ENCODE data around the gene FAIM2. TPM values are rescaled to one million over a fixed set of nuclear protein-coding genes. Genes with fewer than 3 reads are reported as not detected.

FAIM2 gene
- total RNA-seq, 1 experiment from 2014 or later = 0.22 TPM

GRCh38 chr12:49925433-49926204 is 21.9 kb upstream of the FAIM2 start:
- Mint-ChIP-seq H3K27me3 (ENCODE audit: low read depth) (no peaks in the 10 kb centered on the region), H3K4me3 (no peak overlapping the region), H3K4me1 (no peaks in the 10 kb centered on the region), H3K9me3 (no peaks in the 10 kb centered on the region), H3K27ac (no peak overlapping the region), H3K36me3 (no peaks in the 10 kb centered on the region)
- no peak for DNase-seq (ENCODE audit: low spot score)
- ATAC-seq = no peak
- TF ChIP-seq NR2C2 (CRISPR knock-in tag; IDR thresholded peaks at IDR 0.05) = no peak
- TF ChIP-seq SOX15 (CRISPR knock-in tag; IDR thresholded peaks at IDR 0.05) = no peak
- TF ChIP-seq IRF2 (CRISPR knock-in tag; IDR thresholded peaks at IDR 0.05; ENCODE audit: borderline replicate concordance, low read depth) = no peak
- TF ChIP-seq USF1 (CRISPR knock-in tag; IDR thresholded peaks at IDR 0.05) = no peak
- no peak for TF ChIP-seq MLX (CRISPR knock-in tag; IDR thresholded peaks at IDR 0.05)
- TF ChIP-seq ZNF423 (CRISPR knock-in tag; IDR thresholded peaks at IDR 0.05) = no peak
- TF ChIP-seq JAZF1 (CRISPR knock-in tag; IDR thresholded peaks at IDR 0.05) = no peak
- no peak for TF ChIP-seq CREM (CRISPR knock-in tag; IDR thresholded peaks at IDR 0.05)
- TF ChIP-seq ZNF138 (CRISPR knock-in tag; conservative IDR thresholded peaks at IDR 0.05) = no peak
- no peak for TF ChIP-seq RORB (CRISPR knock-in tag; IDR thresholded peaks at IDR 0.05)
- no peak for TF ChIP-seq CDX4 (CRISPR knock-in tag; IDR thresholded peaks at IDR 0.05; ENCODE audit: borderline replicate concordance)
- CTCF ChIA-PET = interaction anchor here (0.8 kb wide), 1 partner anchor 20 kb away, joined by 3 read pairs; no protein-coding TSS in a partner anchor
- POLR2A ChIA-PET = interaction anchor here (0.6 kb wide), 1 partner anchor 104 kb away, joined by 5 read pairs; no protein-coding TSS in a partner anchor

GRCh38 chr12:49924628-49925246 is 21.0 kb upstream of the FAIM2 start:
- POLR2A ChIA-PET = no interaction called here
- CTCF ChIA-PET = interaction anchor here (0.8 to 1.2 kb wide), 2 partner anchors 21 kb away, joined by 3 to 4 read pairs; no protein-coding TSS in a partner anchor
- Mint-ChIP-seq H3K4me3 (no peak overlapping the region), H3K4me1 (no peaks in the 10 kb centered on the region), H3K27me3 (ENCODE audit: low read depth) (no peaks in the 10 kb centered on the region), H3K27ac (no peak overlapping the region), H3K9me3 (no peaks in the 10 kb centered on the region), H3K36me3 (no peaks in the 10 kb centered on the region)
- ATAC-seq = no peak
- no peak for TF ChIP-seq ZBTB43 (CRISPR knock-in tag; IDR thresholded peaks at IDR 0.05)
- no peak for TF ChIP-seq MAX (CRISPR knock-in tag; IDR thresholded peaks at IDR 0.05)
- no peak for TF ChIP-seq ZSCAN18 (CRISPR knock-in tag; IDR thresholded peaks at IDR 0.05)
- TF ChIP-seq ATF3 (CRISPR knock-in tag; conservative IDR thresholded peaks at IDR 0.05) = no peak
- no peak for TF ChIP-seq IRF2 (CRISPR knock-in tag; IDR thresholded peaks at IDR 0.05; ENCODE audit: borderline replicate concordance, low read depth)
- TF ChIP-seq EMX1 (CRISPR knock-in tag; IDR thresholded peaks at IDR 0.05) = no peak
- no peak for TF ChIP-seq SP1 (CRISPR knock-in tag; conservative IDR thresholded peaks at IDR 0.05)
- TF ChIP-seq STAT6 (CRISPR knock-in tag; conservative IDR thresholded peaks at IDR 0.05; ENCODE audit: low read depth) = no peak
- TF ChIP-seq SMAD4 (CRISPR knock-in tag; IDR thresholded peaks at IDR 0.05) = no peak
- no peak for TF ChIP-seq OVOL2 (CRISPR knock-in tag; IDR thresholded peaks at IDR 0.05; ENCODE audit: borderline replicate concordance)
- TF ChIP-seq IRF1 (CRISPR knock-in tag; IDR thresholded peaks at IDR 0.05) = no peak
- no peak for TF ChIP-seq SOX15 (CRISPR knock-in tag; IDR thresholded peaks at IDR 0.05)
- no peak for TF ChIP-seq NFATC4 (CRISPR knock-in tag; IDR thresholded peaks at IDR 0.05)
- no peak for DNase-seq (ENCODE audit: low spot score)
